ENCODE results near the gene CHAF1B.

DNA sequence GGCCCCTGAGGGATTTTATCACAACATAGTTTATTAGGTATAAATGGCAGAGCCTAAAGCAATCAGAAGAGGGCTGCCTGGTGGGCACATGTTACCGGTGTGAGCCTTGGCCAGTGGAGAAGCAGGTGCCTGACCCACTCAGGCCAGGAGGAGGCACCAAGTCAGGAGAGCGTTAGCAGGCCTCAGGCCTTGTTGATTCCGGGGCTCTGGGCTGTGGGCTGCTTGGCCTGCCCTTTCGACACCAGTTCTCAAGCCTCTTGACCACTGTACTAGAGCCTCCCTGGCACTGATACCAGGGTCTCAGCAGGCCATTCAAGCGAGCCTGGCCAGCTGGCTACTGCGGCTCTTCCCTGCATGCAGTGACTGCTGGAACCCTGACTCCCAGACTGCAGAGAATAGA is 73.9 kb downstream of the CHAF1B start:
- TF ChIP-seq, protein P1, sequence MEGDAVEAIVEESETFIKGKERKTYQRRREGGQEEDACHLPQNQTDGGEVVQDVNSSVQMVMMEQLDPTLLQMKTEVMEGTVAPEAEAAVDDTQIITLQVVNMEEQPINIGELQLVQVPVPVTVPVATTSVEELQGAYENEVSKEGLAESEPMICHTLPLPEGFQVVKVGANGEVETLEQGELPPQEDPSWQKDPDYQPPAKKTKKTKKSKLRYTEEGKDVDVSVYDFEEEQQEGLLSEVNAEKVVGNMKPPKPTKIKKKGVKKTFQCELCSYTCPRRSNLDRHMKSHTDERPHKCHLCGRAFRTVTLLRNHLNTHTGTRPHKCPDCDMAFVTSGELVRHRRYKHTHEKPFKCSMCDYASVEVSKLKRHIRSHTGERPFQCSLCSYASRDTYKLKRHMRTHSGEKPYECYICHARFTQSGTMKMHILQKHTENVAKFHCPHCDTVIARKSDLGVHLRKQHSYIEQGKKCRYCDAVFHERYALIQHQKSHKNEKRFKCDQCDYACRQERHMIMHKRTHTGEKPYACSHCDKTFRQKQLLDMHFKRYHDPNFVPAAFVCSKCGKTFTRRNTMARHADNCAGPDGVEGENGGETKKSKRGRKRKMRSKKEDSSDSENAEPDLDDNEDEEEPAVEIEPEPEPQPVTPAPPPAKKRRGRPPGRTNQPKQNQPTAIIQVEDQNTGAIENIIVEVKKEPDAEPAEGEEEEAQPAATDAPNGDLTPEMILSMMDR (conservative IDR thresholded peaks at IDR 0.05; ENCODE audit: low read depth, low read length) = no peak
- TF ChIP-seq EZH2 (IDR thresholded peaks at IDR 0.05; ENCODE audit: borderline replicate concordance, low read depth, low read length, poor library complexity, severe bottlenecking) = no peak

Measured in A673 (cell line).